Measurements from ENCODE around the gene ECE2. TPM values are rescaled to one million over a fixed set of nuclear protein-coding genes. Genes with fewer than 3 reads are reported as not detected.
A peak's percentile ranks its signal among the peaks of the same experiment; 100 is the strongest.

Gene ECE2
- total RNA-seq (not detected in 2 replicates), polyA plus RNA-seq (not detected in 2 replicates)

- no peak within 1 kb of the TSS for H2AFZ ChIP-seq
- no peaks in the 10 kb centered on the region for H4K20me1 ChIP-seq (ENCODE audit: insufficient read depth, poor library complexity, severe bottlenecking)
- peak within 1 kb of the TSS; percentile 59 for H3K4me2 ChIP-seq
- no peaks in the 10 kb centered on the region for H3K36me3 ChIP-seq (replicated peaks; ENCODE audit: insufficient read depth, low read depth)
- H3K9me3 ChIP-seq (ENCODE audit: low read depth), result no peaks in the 10 kb centered on the region
- peaks cover 54% of the 10 kb centered on the region for H3K27me3 ChIP-seq
- H3K27ac ChIP-seq, result no peak within 1 kb of the TSS
- no peak for DNase-seq (ENCODE audit: low spot score)
- no peaks in the 10 kb centered on the region for H3K79me2 ChIP-seq
- WGBS (ENCODE audit: low lambda C conversion rate, missing lambda C conversion rate), result 65% methylated on average over 23 of the region's 65 CpGs
- TF ChIP-seq EZH2phosphoT487 (IDR thresholded peaks at IDR 0.05; ENCODE audit: low read depth, severe bottlenecking, unreplicated experiment) (no peak), EZH2 (IDR thresholded peaks at IDR 0.05; ENCODE audit: borderline replicate concordance) (no peak)
- TF ChIP-seq, protein P1, sequence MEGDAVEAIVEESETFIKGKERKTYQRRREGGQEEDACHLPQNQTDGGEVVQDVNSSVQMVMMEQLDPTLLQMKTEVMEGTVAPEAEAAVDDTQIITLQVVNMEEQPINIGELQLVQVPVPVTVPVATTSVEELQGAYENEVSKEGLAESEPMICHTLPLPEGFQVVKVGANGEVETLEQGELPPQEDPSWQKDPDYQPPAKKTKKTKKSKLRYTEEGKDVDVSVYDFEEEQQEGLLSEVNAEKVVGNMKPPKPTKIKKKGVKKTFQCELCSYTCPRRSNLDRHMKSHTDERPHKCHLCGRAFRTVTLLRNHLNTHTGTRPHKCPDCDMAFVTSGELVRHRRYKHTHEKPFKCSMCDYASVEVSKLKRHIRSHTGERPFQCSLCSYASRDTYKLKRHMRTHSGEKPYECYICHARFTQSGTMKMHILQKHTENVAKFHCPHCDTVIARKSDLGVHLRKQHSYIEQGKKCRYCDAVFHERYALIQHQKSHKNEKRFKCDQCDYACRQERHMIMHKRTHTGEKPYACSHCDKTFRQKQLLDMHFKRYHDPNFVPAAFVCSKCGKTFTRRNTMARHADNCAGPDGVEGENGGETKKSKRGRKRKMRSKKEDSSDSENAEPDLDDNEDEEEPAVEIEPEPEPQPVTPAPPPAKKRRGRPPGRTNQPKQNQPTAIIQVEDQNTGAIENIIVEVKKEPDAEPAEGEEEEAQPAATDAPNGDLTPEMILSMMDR (IDR thresholded peaks at IDR 0.05; ENCODE audit: poor library complexity), result no peak
- H3K9me2 ChIP-seq (replicated peaks; ENCODE audit: insufficient read depth), result no peaks in the 10 kb centered on the region
- no peaks in the 10 kb centered on the region for H3K4me1 ChIP-seq (ENCODE audit: insufficient read depth)
- no peak within 1 kb of the TSS for H3K4me3 ChIP-seq
Observed at GRCh38 chr3:184275961-184276910, at the start of gene ECE2. Gene ECE2, plus strand, starts transcription at chr3:184276022. Its CDS starts 132 bp downstream, at chr3:184276154.

- Histone ChIP-seq H3K4me1 (ENCODE audit: insufficient read depth) (peaks cover 12% of the 10 kb centered on the region), H3K9me2 (replicated peaks; ENCODE audit: insufficient read depth) (no peaks in the 10 kb centered on the region), H3K27ac (no peak overlapping the region), H3K36me3 (replicated peaks; ENCODE audit: insufficient read depth, low read depth) (no peaks in the 10 kb centered on the region), H2AFZ (no peak overlapping the region), H3K9me3 (ENCODE audit: low read depth) (no peaks in the 10 kb centered on the region), H3K79me2 (no peaks in the 10 kb centered on the region), H3K27me3 (peaks cover 57% of the 10 kb centered on the region), H4K20me1 (ENCODE audit: insufficient read depth, poor library complexity, severe bottlenecking) (no peaks in the 10 kb centered on the region), H3K4me2 (no peak overlapping the region), H3K4me3 (no peak overlapping the region)
- 69% methylated on average over 2 of the region's 2 CpGs for WGBS (ENCODE audit: low lambda C conversion rate, missing lambda C conversion rate)
- TF ChIP-seq, protein P1 (IDR thresholded peaks at IDR 0.05; ENCODE audit: poor library complexity), result peak; percentile 59
- TF ChIP-seq EZH2phosphoT487 (IDR thresholded peaks at IDR 0.05; ENCODE audit: low read depth, severe bottlenecking, unreplicated experiment), result no peak
- no peak for TF ChIP-seq EZH2 (IDR thresholded peaks at IDR 0.05; ENCODE audit: borderline replicate concordance)
- DNase-seq (ENCODE audit: low spot score), result no peak
Observed at GRCh38 chr3:184227481-184227935, 48.3 kb upstream of the ECE2 start.

DNA sequence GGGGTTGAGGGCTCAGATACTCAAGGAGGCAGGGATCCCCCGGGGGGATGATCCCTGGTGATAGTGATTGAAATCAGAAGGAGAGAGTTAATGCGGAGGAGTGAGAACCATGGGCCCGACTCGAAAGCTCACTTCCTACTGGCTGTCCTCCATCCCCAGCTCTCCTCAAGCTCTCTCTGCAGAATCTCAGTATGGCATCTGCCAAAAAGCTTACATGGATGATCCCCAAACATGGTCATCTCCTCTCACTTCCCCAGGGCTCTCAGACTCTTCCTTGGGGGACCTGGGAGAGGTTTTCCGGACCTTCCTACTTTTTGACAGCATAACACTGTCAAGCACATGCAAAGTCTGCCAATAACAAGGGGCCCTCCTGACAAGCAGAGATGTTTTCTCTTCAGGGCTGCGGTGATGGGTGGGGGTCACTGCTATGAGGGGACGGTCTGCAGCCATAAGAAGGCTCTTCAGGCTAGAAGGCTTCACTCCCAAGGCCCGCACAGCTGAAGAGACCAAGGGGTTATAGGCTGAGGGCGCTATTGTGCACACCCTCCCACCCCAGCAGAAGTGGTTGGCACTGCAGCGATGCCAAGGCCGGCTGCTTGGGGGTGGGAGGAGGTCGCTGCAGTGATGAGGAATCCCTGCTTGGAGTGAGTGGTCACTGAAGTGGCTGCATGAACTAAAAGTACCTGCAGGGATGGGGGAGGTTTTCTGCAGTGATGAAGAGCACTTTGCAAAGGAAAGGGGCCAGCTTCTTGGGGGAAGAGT is 47.3 kb upstream of the ECE2 start:
- no peaks in the 10 kb centered on the region for H3K9me2 ChIP-seq (replicated peaks; ENCODE audit: insufficient read depth)
- H3K4me1 ChIP-seq (ENCODE audit: insufficient read depth), result peaks cover 12% of the 10 kb centered on the region
- TF ChIP-seq EZH2phosphoT487 (IDR thresholded peaks at IDR 0.05; ENCODE audit: low read depth, severe bottlenecking, unreplicated experiment) (no peak), EZH2 (IDR thresholded peaks at IDR 0.05; ENCODE audit: borderline replicate concordance) (no peak)
- TF ChIP-seq, protein P1 (IDR thresholded peaks at IDR 0.05; ENCODE audit: poor library complexity), result no peak
- no peaks in the 10 kb centered on the region for H3K36me3 ChIP-seq (replicated peaks; ENCODE audit: insufficient read depth, low read depth)
- no peaks in the 10 kb centered on the region for H3K9me3 ChIP-seq (ENCODE audit: low read depth)
- no peak overlapping the region for H3K27ac ChIP-seq
- DNase-seq (ENCODE audit: low spot score), result no peak
- H4K20me1 ChIP-seq (ENCODE audit: insufficient read depth, poor library complexity, severe bottlenecking), result no peaks in the 10 kb centered on the region
- H2AFZ ChIP-seq, result no peak overlapping the region
- H3K4me2 ChIP-seq, result peak overlapping the region; percentile 99
- 53% methylated on average over 11 of the region's 12 CpGs for WGBS (ENCODE audit: low lambda C conversion rate, missing lambda C conversion rate)
- no peak overlapping the region for H3K4me3 ChIP-seq
- H3K79me2 ChIP-seq, result no peaks in the 10 kb centered on the region
- peaks cover 62% of the 10 kb centered on the region for H3K27me3 ChIP-seq

Data from hepatocyte (in vitro differentiated cells).